IPS DF 6.9 (cell line): ENCODE results near the gene APOA1.
"Not testable (repeated sequence)": the region's sequence is repeated elsewhere in the genome, so short reads cannot be mapped to it uniquely, and the experiment has no call there.

ENCODE experiments used
- DNase-seq: peaks from one replicate; pipeline ENCODE4 v3.0.0-alpha.2; 2013; ENCODE audit warnings: low read depth, low spot score
- H3K27ac ChIP-seq: one replicate; pipeline ENCODE4 v1.5.1; 2013; ENCODE audit warnings: low read length, control low read depth
- H3K27me3 ChIP-seq: 2 replicates; pipeline ENCODE4 v1.6.1; 2013; ENCODE audit warnings: mild to moderate bottlenecking, low read length; ENCODE audit not compliant: control insufficient read depth, insufficient read depth
- H3K36me3 ChIP-seq: 2 replicates; pipeline ENCODE4 v1.6.1; 2013; ENCODE audit warnings: low read length; ENCODE audit not compliant: control insufficient read depth, insufficient read depth
- H3K4me1 ChIP-seq: 2 replicates; pipeline ENCODE4 v1.6.1; 2013; ENCODE audit warnings: low read length; ENCODE audit not compliant: control insufficient read depth, insufficient read depth
- H3K4me3 ChIP-seq: 2 replicates; pipeline ENCODE4 v1.5.1; 2013; ENCODE audit warnings: mild to moderate bottlenecking, low read length
- H3K9me3 ChIP-seq: 2 replicates; pipeline ENCODE4 v1.6.1; 2013; ENCODE audit warnings: low read length, inconsistent platforms; ENCODE audit not compliant: control insufficient read depth, insufficient read depth
- WGBS: extraction: QIAGEN DNeasy Blood & Tissue Kit; methylation state at CpG from one replicate; pipeline ENCODE4 v1.1.7; 2013; ENCODE audit warnings: mixed read lengths, missing lambda C conversion rate; ENCODE audit not compliant: insufficient read length, insufficient coverage; 5-methylcytosine and 5-hydroxymethylcytosine counted together

APOA1 gene

GRCh38 chr11:116813170-116813569 is 24.3 kb downstream of the APOA1 start:
- WGBS: no CpG with 5 or more reads among the region's 1 CpG
- H3K4me3 ChIP-seq: no peak overlapping the region

GRCh38 chr11:116812109-116812508 is 25.3 kb downstream of the APOA1 start:
- Histone ChIP-seq H3K4me3 (no peak overlapping the region), H3K27ac (no peak overlapping the region), H3K4me1 (no peaks in the 10 kb centered on the region; the same call in 1 of the 2 replicates), H3K36me3 (no peaks in the 10 kb centered on the region), H3K9me3 (no peaks in the 10 kb centered on the region), H3K27me3 (no peaks in the 10 kb centered on the region)
- DNase-seq: no peak
- no CpG with 5 or more reads among the region's 4 CpGs for WGBS

More at GRCh38 chr11:116813170-116813569, 24.3 kb downstream of the APOA1 start:
- Histone ChIP-seq H3K36me3 (no peaks in the 10 kb centered on the region), H3K4me1 (no peaks in the 10 kb centered on the region; the same call in 1 of the 2 replicates), H3K27ac (no peak overlapping the region), H3K9me3 (no peaks in the 10 kb centered on the region), H3K27me3 (no peaks in the 10 kb centered on the region)
- DNase-seq: no peak

- DNase-seq: no peak
- no CpG with 5 or more reads among the region's 3 CpGs for WGBS
- no peaks in the 10 kb centered on the region for H3K9me3 ChIP-seq
- H3K4me3 ChIP-seq: no peak overlapping the region
- no peaks in the 10 kb centered on the region for H3K36me3 ChIP-seq
- H3K27me3 ChIP-seq: no peaks in the 10 kb centered on the region
- H3K27ac ChIP-seq: no peak overlapping the region
- no peaks in the 10 kb centered on the region for H3K4me1 ChIP-seq
Measured at GRCh38 chr11:116811194-116811593, 26.2 kb downstream of the APOA1 start.

GRCh38 chr11:116808262-116809175 is 28.9 kb downstream of the APOA1 start:
- no CpG with 5 or more reads among the region's 14 CpGs for WGBS
- H3K4me3 ChIP-seq: no peak overlapping the region; the same call in 1 of the 2 replicates

GRCh38 chr11:116807601-116808261 is 29.7 kb downstream of the APOA1 start:
- no peak overlapping the region for H3K27ac ChIP-seq

More at GRCh38 chr11:116808262-116809175, 28.9 kb downstream of the APOA1 start:
- no peak overlapping the region for H3K27ac ChIP-seq
- H3K4me1 ChIP-seq: no peaks in the 10 kb centered on the region
- H3K27me3 ChIP-seq: no peaks in the 10 kb centered on the region
- H3K36me3 ChIP-seq: no peaks in the 10 kb centered on the region
- no peaks in the 10 kb centered on the region for H3K9me3 ChIP-seq
- DNase-seq: no peak

GRCh38 chr11:116804001-116804400 is 33.4 kb downstream of the APOA1 start:
- Histone ChIP-seq H3K27me3 (no peaks in the 10 kb centered on the region), H3K9me3 (no peaks in the 10 kb centered on the region), H3K4me1 (no peaks in the 10 kb centered on the region), H3K4me3 (no peak overlapping the region), H3K27ac (no peak overlapping the region), H3K36me3 (no peaks in the 10 kb centered on the region)
- DNase-seq: no peak
- WGBS: no CpG with 5 or more reads among the region's 3 CpGs

More at GRCh38 chr11:116807601-116808261, 29.7 kb downstream of the APOA1 start:
- Histone ChIP-seq H3K4me1 (no peaks in the 10 kb centered on the region), H3K9me3 (no peaks in the 10 kb centered on the region), H3K36me3 (no peaks in the 10 kb centered on the region), H3K27me3 (no peaks in the 10 kb centered on the region), H3K4me3 (no peak overlapping the region)
- no CpG with 5 or more reads among the region's 6 CpGs for WGBS
- no peak for DNase-seq

GRCh38 chr11:116801662-116802061 is 35.8 kb downstream of the APOA1 start:
- not testable (repeated sequence) for H3K4me3 ChIP-seq, H3K9me3 ChIP-seq, H3K27ac ChIP-seq, H3K36me3 ChIP-seq, H3K4me1 ChIP-seq, DNase-seq, H3K27me3 ChIP-seq

- H3K36me3 ChIP-seq: no peaks in the 10 kb centered on the region
- H3K4me3 ChIP-seq: no peak overlapping the region
- H3K27ac ChIP-seq: no peak overlapping the region
- no peaks in the 10 kb centered on the region for H3K27me3 ChIP-seq
- no CpG with 5 or more reads among the region's 2 CpGs for WGBS
- H3K4me1 ChIP-seq: no peaks in the 10 kb centered on the region
- no peaks in the 10 kb centered on the region for H3K9me3 ChIP-seq
- no peak for DNase-seq
Measured at GRCh38 chr11:116800610-116801009, 36.8 kb downstream of the APOA1 start.

- H3K36me3 ChIP-seq: no peaks in the 10 kb centered on the region
- no peak overlapping the region for H3K4me3 ChIP-seq
- H3K9me3 ChIP-seq: no peaks in the 10 kb centered on the region
- H3K27ac ChIP-seq: no peak overlapping the region
- no peaks in the 10 kb centered on the region for H3K4me1 ChIP-seq
- H3K27me3 ChIP-seq: no peaks in the 10 kb centered on the region
- DNase-seq: no peak
- WGBS: no CpG with 5 or more reads among the region's 5 CpGs
Measured at GRCh38 chr11:116798368-116798767, 39.1 kb downstream of the APOA1 start.

GRCh38 chr11:116797816-116798215 is 39.6 kb downstream of the APOA1 start:
- H3K9me3 ChIP-seq: no peaks in the 10 kb centered on the region
- no peak overlapping the region for H3K4me3 ChIP-seq
- no peak overlapping the region for H3K27ac ChIP-seq
- no peaks in the 10 kb centered on the region for H3K4me1 ChIP-seq
- no peak for DNase-seq
- H3K27me3 ChIP-seq: no peaks in the 10 kb centered on the region
- no peaks in the 10 kb centered on the region for H3K36me3 ChIP-seq
- no CpG with 5 or more reads among the region's 5 CpGs for WGBS
